BE2C (cell line): ENCODE measurements around the gene PNLIP.

ENCODE experiments used
- DNase-seq: peaks from one replicate; pipeline ENCODE4 v3.0.0-alpha.2; 2020
- H3K27me3 ChIP-seq: fragments of 250-450 bp; sonication (Bioruptor Pico); 2 replicates; pipeline ENCODE4 v1.5.1; 2020; ENCODE audit warnings: mild to moderate bottlenecking
- H3K36me3 ChIP-seq: fragments of 250-450 bp; sonication (Bioruptor Pico); 2 replicates; pipeline ENCODE4 v1.5.1; 2020; ENCODE audit warnings: mild to moderate bottlenecking
- H3K4me1 ChIP-seq: fragments of 250-450 bp; sonication (Bioruptor Pico); 2 replicates; pipeline ENCODE4 v1.5.1; 2020
- H3K4me3 ChIP-seq: 2 replicates; pipeline ENCODE4 v1.5.1; 2011; ENCODE audit warnings: low read depth, low read length
- H3K9me3 ChIP-seq: fragments of 250-450 bp; sonication (Bioruptor Pico); 2 replicates; pipeline ENCODE4 v1.5.1; 2020
- CTCF ChIP-seq: IDR thresholded peaks from 2 replicates; pipeline ENCODE4 v1.5.1; 2012; ENCODE audit warnings: mild to moderate bottlenecking, low read depth, low read length

Gene PNLIP

DNA sequence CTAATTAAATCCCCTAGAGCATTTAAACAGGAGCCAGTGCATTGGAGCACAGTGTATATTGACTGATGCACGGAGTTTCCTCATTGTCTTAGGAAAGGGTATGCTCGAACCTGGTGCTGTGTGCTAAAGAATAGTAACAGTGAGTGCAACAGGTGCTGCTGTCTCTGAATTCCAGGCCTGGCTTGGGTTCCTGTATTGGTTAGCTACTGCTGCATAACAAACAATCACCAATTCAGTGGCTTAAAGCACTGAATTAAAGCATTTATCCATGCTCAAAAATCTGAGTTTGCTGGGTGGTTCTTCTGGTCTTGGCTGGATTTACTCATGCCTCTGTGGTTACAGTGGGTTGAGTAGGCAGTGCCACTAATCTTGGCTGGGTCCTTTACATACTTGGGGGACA, 43.3 kb downstream of the PNLIP start:
- TF ChIP-seq CTCF, result no peak
- no peak for DNase-seq
- no peaks in the 10 kb centered on the region for H3K27me3 ChIP-seq
- H3K36me3 ChIP-seq, result no peaks in the 10 kb centered on the region
- no peaks in the 10 kb centered on the region for H3K4me1 ChIP-seq
- H3K4me3 ChIP-seq, result no peak overlapping the region
- H3K9me3 ChIP-seq, result no peaks in the 10 kb centered on the region

DNA sequence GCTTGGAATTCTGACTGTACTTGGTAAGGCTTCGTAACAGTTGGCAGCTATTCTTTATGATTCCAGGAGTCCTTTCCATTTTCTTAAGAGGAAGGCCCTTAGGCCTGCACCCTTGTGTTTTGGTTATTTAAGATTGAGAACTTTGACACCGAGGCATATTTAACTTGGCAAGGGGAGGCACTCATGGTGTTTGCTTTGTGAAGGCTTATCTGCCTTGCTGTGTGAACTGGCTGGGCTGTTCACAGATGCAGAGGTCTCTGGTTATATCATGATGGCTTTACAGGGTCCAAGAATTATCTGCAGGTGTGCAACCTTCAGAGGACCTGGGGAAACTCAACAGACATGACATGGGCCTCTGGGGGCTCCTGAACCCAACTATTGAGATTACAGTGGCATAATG, 44.2 kb downstream of the PNLIP start:
- no peaks in the 10 kb centered on the region for H3K27me3 ChIP-seq
- no peak for TF ChIP-seq CTCF
- no peak overlapping the region for H3K4me3 ChIP-seq
- no peaks in the 10 kb centered on the region for H3K36me3 ChIP-seq
- no peaks in the 10 kb centered on the region for H3K9me3 ChIP-seq
- no peaks in the 10 kb centered on the region for H3K4me1 ChIP-seq
- no peak for DNase-seq

GRCh38 chr10:116590590-116591444, 45.1 kb downstream of the PNLIP start, which contains the start of gene PNLIPRP1:
TSS of gene PNLIPRP1 (plus strand) at chr10:116590959. CDS start at chr10:116591130, 171 bp downstream.
- Histone ChIP-seq H3K4me3 (no peak within 1 kb of the TSS), H3K9me3 (no peaks in the 10 kb centered on the region), H3K4me1 (no peaks in the 10 kb centered on the region), H3K27me3 (no peaks in the 10 kb centered on the region), H3K36me3 (no peaks in the 10 kb centered on the region)
- no peak for TF ChIP-seq CTCF
- no peak for DNase-seq

DNA sequence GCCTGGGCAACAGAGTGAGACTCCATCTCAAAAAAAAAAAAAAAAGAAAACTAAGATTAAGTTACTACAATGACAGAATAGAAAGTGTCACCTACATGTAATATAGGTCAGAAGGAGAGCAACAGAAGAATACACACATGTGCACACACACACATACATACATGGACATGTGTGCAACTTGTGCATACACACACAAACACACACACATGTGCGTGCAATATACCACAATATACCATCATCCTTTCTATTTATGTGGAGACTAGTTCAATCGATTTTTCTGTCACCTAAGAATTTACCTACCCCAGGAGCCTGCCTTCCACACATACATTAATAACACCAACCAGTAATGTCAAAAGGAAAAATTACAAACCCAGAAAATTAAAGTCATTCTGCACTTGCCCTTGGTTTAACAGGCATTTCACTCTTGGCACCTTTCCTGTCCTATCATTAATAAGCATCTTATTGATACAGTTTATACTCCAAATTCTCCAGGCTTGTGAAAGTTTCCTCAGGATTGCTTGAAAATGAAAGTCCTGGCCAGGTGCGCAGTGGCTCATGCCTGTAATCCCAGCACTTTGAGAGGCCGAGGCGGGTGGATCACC, 47.5 kb downstream of the PNLIP start:
- no peaks in the 10 kb centered on the region for H3K9me3 ChIP-seq
- no peaks in the 10 kb centered on the region for H3K36me3 ChIP-seq
- H3K4me3 ChIP-seq, result no peak overlapping the region
- no peak for TF ChIP-seq CTCF
- no peak for DNase-seq
- H3K27me3 ChIP-seq, result no peaks in the 10 kb centered on the region
- no peaks in the 10 kb centered on the region for H3K4me1 ChIP-seq

DNA sequence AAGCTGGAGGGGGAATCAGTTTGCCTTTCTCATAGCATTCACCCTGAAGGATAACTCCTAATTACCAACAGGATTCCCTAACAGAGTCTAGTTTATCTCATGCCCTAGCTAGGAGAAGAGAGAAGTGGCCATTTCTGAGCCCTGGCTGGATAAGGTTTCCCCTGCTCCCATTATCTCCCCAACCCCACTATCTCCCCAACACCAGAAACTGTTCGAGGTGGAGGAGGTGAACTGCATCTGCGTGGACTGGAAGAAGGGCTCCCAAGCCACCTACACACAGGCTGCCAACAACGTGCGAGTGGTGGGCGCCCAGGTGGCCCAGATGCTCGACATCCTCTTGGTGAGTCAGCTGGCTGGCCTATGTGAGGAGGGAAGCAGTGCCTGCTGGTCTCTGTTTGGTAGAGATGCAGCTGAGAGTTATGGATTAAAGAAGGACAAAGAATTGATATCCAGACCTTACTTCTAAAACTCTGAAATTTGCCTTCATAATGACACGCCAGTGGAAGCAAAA, 48.8 kb downstream of the PNLIP start:
- no peak overlapping the region for H3K4me3 ChIP-seq
- no peaks in the 10 kb centered on the region for H3K9me3 ChIP-seq
- no peaks in the 10 kb centered on the region for H3K4me1 ChIP-seq
- H3K27me3 ChIP-seq, result no peaks in the 10 kb centered on the region
- no peak for DNase-seq
- no peaks in the 10 kb centered on the region for H3K36me3 ChIP-seq
- no peak for TF ChIP-seq CTCF

DNA sequence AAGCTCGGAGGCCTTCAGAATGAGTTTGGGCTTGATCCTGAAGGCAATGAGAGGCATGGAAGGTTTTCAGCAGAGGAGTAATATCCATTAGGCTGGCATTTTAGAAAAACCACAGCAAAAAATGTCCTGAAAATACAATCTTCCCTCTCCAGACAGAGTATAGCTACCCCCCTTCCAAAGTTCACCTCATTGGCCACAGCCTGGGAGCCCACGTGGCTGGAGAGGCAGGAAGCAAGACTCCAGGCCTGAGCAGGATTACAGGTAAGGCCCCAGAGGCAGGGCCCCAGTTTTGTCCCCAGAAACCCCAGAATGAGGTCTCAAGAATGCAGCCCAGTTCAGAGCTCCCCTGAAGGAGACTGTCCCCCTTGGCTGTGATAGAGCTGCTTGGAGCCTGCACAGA, 50.3 kb downstream of the PNLIP start:
- no peaks in the 10 kb centered on the region for H3K36me3 ChIP-seq

More for the DNA sequence above, 50.3 kb downstream of the PNLIP start:
- H3K4me1 ChIP-seq, result no peaks in the 10 kb centered on the region
- no peak overlapping the region for H3K4me3 ChIP-seq
- no peak for TF ChIP-seq CTCF
- no peaks in the 10 kb centered on the region for H3K27me3 ChIP-seq
- no peak for DNase-seq
- H3K9me3 ChIP-seq, result no peaks in the 10 kb centered on the region
